ENCODE measurements around the gene NFASC.

Gene NFASC

GRCh38 chr1:205012391-205013140 is 141.9 kb downstream of the NFASC start:
- Mint-ChIP-seq H3K36me3 (ENCODE audit: low read depth) (no peaks in the 10 kb centered on the region), H3K27me3 (no peaks in the 10 kb centered on the region), H3K9me3 (no peaks in the 10 kb centered on the region), H3K4me1 (no peaks in the 10 kb centered on the region), H3K27ac (no peak overlapping the region), H3K4me3 (no peak overlapping the region)
- ATAC-seq (no peak), DNase-seq (no peak)

- Mint-ChIP-seq H3K4me3 (no peak overlapping the region), H3K9me3 (no peaks in the 10 kb centered on the region), H3K27me3 (no peaks in the 10 kb centered on the region), H3K4me1 (no peaks in the 10 kb centered on the region), H3K36me3 (ENCODE audit: low read depth) (no peaks in the 10 kb centered on the region), H3K27ac (no peak overlapping the region)
- ATAC-seq: no peak
- no peak for DNase-seq
Observed at GRCh38 chr1:205013683-205014367, 143.2 kb downstream of the NFASC start.

- Mint-ChIP-seq H3K4me1 (no peaks in the 10 kb centered on the region), H3K27ac (no peak overlapping the region), H3K9me3 (no peaks in the 10 kb centered on the region), H3K36me3 (ENCODE audit: low read depth) (no peaks in the 10 kb centered on the region), H3K4me3 (no peak overlapping the region), H3K27me3 (no peaks in the 10 kb centered on the region)
- ATAC-seq (no peak), DNase-seq (no peak)
Observed at GRCh38 chr1:205014783-205015182, 144.1 kb downstream of the NFASC start.

- Mint-ChIP-seq H3K9me3 (no peaks in the 10 kb centered on the region), H3K27ac (no peak overlapping the region), H3K4me1 (no peaks in the 10 kb centered on the region), H3K4me3 (no peak overlapping the region), H3K36me3 (ENCODE audit: low read depth) (no peaks in the 10 kb centered on the region), H3K27me3 (no peaks in the 10 kb centered on the region)
- no peak for ATAC-seq
- no peak for DNase-seq
Observed at GRCh38 chr1:205015241-205015640, 144.6 kb downstream of the NFASC start.

- Mint-ChIP-seq H3K9me3 (no peaks in the 10 kb centered on the region), H3K36me3 (ENCODE audit: low read depth) (no peaks in the 10 kb centered on the region), H3K4me3 (no peak overlapping the region), H3K27me3 (no peaks in the 10 kb centered on the region), H3K27ac (no peak overlapping the region), H3K4me1 (no peaks in the 10 kb centered on the region)
- no peak for DNase-seq
- ATAC-seq: no peak
Observed at GRCh38 chr1:205016075-205016474, 145.4 kb downstream of the NFASC start.

GRCh38 chr1:205016584-205016983 is 145.9 kb downstream of the NFASC start:
- no peaks in the 10 kb centered on the region for H3K27me3 Mint-ChIP-seq
- DNase-seq (no peak), ATAC-seq (no peak)
- H3K4me1 Mint-ChIP-seq: no peaks in the 10 kb centered on the region
- H3K4me3 Mint-ChIP-seq: no peak overlapping the region
- H3K27ac Mint-ChIP-seq: no peak overlapping the region
- no peaks in the 10 kb centered on the region for H3K36me3 Mint-ChIP-seq (ENCODE audit: low read depth)
- no peaks in the 10 kb centered on the region for H3K9me3 Mint-ChIP-seq

GRCh38 chr1:205017001-205017400 is 146.3 kb downstream of the NFASC start:
- Mint-ChIP-seq H3K9me3 (no peaks in the 10 kb centered on the region), H3K27me3 (no peaks in the 10 kb centered on the region), H3K4me3 (no peak overlapping the region), H3K27ac (no peak overlapping the region), H3K4me1 (no peaks in the 10 kb centered on the region), H3K36me3 (ENCODE audit: low read depth) (no peaks in the 10 kb centered on the region)
- ATAC-seq (no peak), DNase-seq (no peak)

- Mint-ChIP-seq H3K27ac (no peak overlapping the region), H3K36me3 (ENCODE audit: low read depth) (no peaks in the 10 kb centered on the region), H3K4me3 (no peak overlapping the region), H3K4me1 (no peaks in the 10 kb centered on the region), H3K9me3 (no peaks in the 10 kb centered on the region), H3K27me3 (no peaks in the 10 kb centered on the region)
- DNase-seq (no peak), ATAC-seq (no peak)
Observed at GRCh38 chr1:205017766-205018165, 147.1 kb downstream of the NFASC start.

GRCh38 chr1:205018381-205018780 is 147.7 kb downstream of the NFASC start:
- Mint-ChIP-seq H3K9me3 (no peaks in the 10 kb centered on the region), H3K4me1 (no peaks in the 10 kb centered on the region), H3K27ac (no peak overlapping the region), H3K36me3 (ENCODE audit: low read depth) (no peaks in the 10 kb centered on the region), H3K4me3 (no peak overlapping the region), H3K27me3 (no peaks in the 10 kb centered on the region)
- ATAC-seq (no peak), DNase-seq (no peak)

- no peaks in the 10 kb centered on the region for H3K9me3 Mint-ChIP-seq
- no peak overlapping the region for H3K4me3 Mint-ChIP-seq
- no peaks in the 10 kb centered on the region for H3K27me3 Mint-ChIP-seq
- H3K4me1 Mint-ChIP-seq: no peaks in the 10 kb centered on the region
- H3K36me3 Mint-ChIP-seq (ENCODE audit: low read depth): no peaks in the 10 kb centered on the region
- DNase-seq (no peak), ATAC-seq (no peak)
- no peak overlapping the region for H3K27ac Mint-ChIP-seq
Observed at GRCh38 chr1:205020466-205020865, 149.8 kb downstream of the NFASC start.

- Mint-ChIP-seq H3K27ac (no peak overlapping the region), H3K4me3 (no peak overlapping the region), H3K27me3 (no peaks in the 10 kb centered on the region), H3K36me3 (ENCODE audit: low read depth) (no peaks in the 10 kb centered on the region), H3K9me3 (no peaks in the 10 kb centered on the region), H3K4me1 (no peaks in the 10 kb centered on the region)
- no peak for ATAC-seq
- DNase-seq: no peak
Observed at GRCh38 chr1:205024679-205025078, 154.0 kb downstream of the NFASC start.

- Mint-ChIP-seq H3K4me1 (no peaks in the 10 kb centered on the region), H3K36me3 (ENCODE audit: low read depth) (no peaks in the 10 kb centered on the region), H3K9me3 (no peaks in the 10 kb centered on the region), H3K27me3 (no peaks in the 10 kb centered on the region), H3K4me3 (no peak overlapping the region), H3K27ac (no peak overlapping the region)
- DNase-seq: no peak
- no peak for ATAC-seq
Observed at GRCh38 chr1:205025239-205025638, 154.6 kb downstream of the NFASC start.

GRCh38 chr1:205026181-205026580 is 155.5 kb downstream of the NFASC start:
- Mint-ChIP-seq H3K27me3 (no peaks in the 10 kb centered on the region), H3K4me3 (no peak overlapping the region), H3K9me3 (no peaks in the 10 kb centered on the region), H3K36me3 (ENCODE audit: low read depth) (no peaks in the 10 kb centered on the region), H3K27ac (no peak overlapping the region), H3K4me1 (no peaks in the 10 kb centered on the region)
- DNase-seq: no peak
- no peak for ATAC-seq

- Mint-ChIP-seq H3K36me3 (ENCODE audit: low read depth) (no peaks in the 10 kb centered on the region), H3K27me3 (no peaks in the 10 kb centered on the region)
Observed at GRCh38 chr1:205028390-205028789, 157.7 kb downstream of the NFASC start.

GRCh38 chr1:205028924-205029323 is 158.3 kb downstream of the NFASC start:
- Mint-ChIP-seq H3K36me3 (ENCODE audit: low read depth) (no peaks in the 10 kb centered on the region), H3K27me3 (no peaks in the 10 kb centered on the region), H3K27ac (no peak overlapping the region), H3K4me1 (no peaks in the 10 kb centered on the region), H3K4me3 (no peak overlapping the region), H3K9me3 (no peaks in the 10 kb centered on the region)
- DNase-seq: no peak
- ATAC-seq: no peak

More at GRCh38 chr1:205028390-205028789, 157.7 kb downstream of the NFASC start:
- Mint-ChIP-seq H3K4me3 (no peak overlapping the region), H3K9me3 (no peaks in the 10 kb centered on the region), H3K27ac (no peak overlapping the region), H3K4me1 (no peaks in the 10 kb centered on the region)
- no peak for ATAC-seq
- DNase-seq: no peak
